HG03108 (cell line): ENCODE results near the gene OSGEPL1.
"Not testable (repeated sequence)": the region's sequence is repeated elsewhere in the genome, so short reads cannot be mapped to it uniquely, and the experiment has no call there.

Experiments used
- ATAC-seq: cut with Tn5 transposase; IDR thresholded peaks from one replicate; pipeline ENCODE4 v1.9.1; 2021; ENCODE audit warnings: moderate library complexity; ENCODE audit not compliant: unreplicated experiment

OSGEPL1 gene

GRCh38 chr2:189762551-189763298 is at the start of gene OSGEPL1:
Gene OSGEPL1, minus strand, starts transcription at chr2:189762792. Its CDS starts 1,152 bp downstream, at chr2:189761640.
- ATAC-seq = peak; percentile 94

GRCh38 chr2:189803431-189803830 is 40.8 kb upstream of the OSGEPL1 start:
- no peak for ATAC-seq

- ATAC-seq = no peak
These were observed 39.9 kb upstream of the OSGEPL1 start for GRCh38 chr2:189802396-189802912.

GRCh38 chr2:189799531-189799930 is 36.9 kb upstream of the OSGEPL1 start:
- no peak for ATAC-seq

- ATAC-seq = no peak
These were observed 36.4 kb upstream of the OSGEPL1 start for GRCh38 chr2:189799030-189799331.

- peak; percentile 70 for ATAC-seq
These were observed 35.9 kb upstream of the OSGEPL1 start for GRCh38 chr2:189798312-189799029.

GRCh38 chr2:189797902-189798301 is 35.3 kb upstream of the OSGEPL1 start:
- ATAC-seq = no peak

GRCh38 chr2:189794310-189794709 is 31.7 kb upstream of the OSGEPL1 start:
- ATAC-seq = no peak

GRCh38 chr2:189791338-189792042 is 28.9 kb upstream of the OSGEPL1 start:
- no peak for ATAC-seq

GRCh38 chr2:189783927-189784867 is 21.6 kb upstream of the OSGEPL1 start, which contains the start of the genes ORMDL1 and PMS1:
Gene ORMDL1, minus strand, starts transcription at chr2:189784339. Its CDS starts 1,744 bp downstream, at chr2:189782595.
Gene PMS1, plus strand, starts transcription at chr2:189784450. Its CDS starts 7,360 bp downstream, at chr2:189791810.
- peak; percentile 96 for ATAC-seq

GRCh38 chr2:189783451-189783926 is 20.9 kb upstream of the OSGEPL1 start:
- peak; percentile 12 for ATAC-seq

- no peak for ATAC-seq
These were observed 19.7 kb upstream of the OSGEPL1 start for GRCh38 chr2:189782221-189782671.

GRCh38 chr2:189772212-189772611 is 9.6 kb upstream of the OSGEPL1 start:
- ATAC-seq = no peak

GRCh38 chr2:189770590-189771322 is 8.2 kb upstream of the OSGEPL1 start:
- no peak for ATAC-seq

GRCh38 chr2:189763908-189764661 is 1.5 kb upstream of the OSGEPL1 start:
- no peak for ATAC-seq

GRCh38 chr2:189762229-189762550 is 402 bp downstream of the OSGEPL1 start:
- ATAC-seq = no peak

- ATAC-seq = not testable (repeated sequence)
These were observed 2.4 kb downstream of the OSGEPL1 start for GRCh38 chr2:189760154-189760553.

GRCh38 chr2:189756311-189756952 is 6.2 kb downstream of the OSGEPL1 start:
- no peak for ATAC-seq
